ENCODE results near the gene SLC7A8. TPM values are rescaled to one million over a fixed set of nuclear protein-coding genes. Genes with fewer than 3 reads are reported as not detected.

The SLC7A8 gene
- total RNA-seq, 4 donors from 2014 or later = 15.9 to 152 (median 49.3) TPM

- no peak for DNase-seq
- Histone ChIP-seq H3K36me3 (no peaks in the 10 kb centered on the region), H3K27ac (no peak overlapping the region), H3K4me3 (no peak overlapping the region), H3K9me3 (no peaks in the 10 kb centered on the region), H3K4me1 (no peaks in the 10 kb centered on the region), H3K27me3 (no peaks in the 10 kb centered on the region)
- no peak for TF ChIP-seq POLR2A (IDR thresholded peaks at IDR 0.05)
- TF ChIP-seq CTCF (IDR thresholded peaks at IDR 0.05) = no peak
- intact Hi-C loops (cut with DNase I; ENCODE audit: low total_unique reads) = no loop called here
These were observed 84.1 kb downstream of the SLC7A8 start for GRCh38 chr14:23099212-23099861.

GRCh38 chr14:23097786-23098185 lies 85.7 kb downstream of the SLC7A8 start:
- DNase-seq = no peak
- Histone ChIP-seq H3K4me3 (no peak overlapping the region), H3K9me3 (no peaks in the 10 kb centered on the region), H3K27ac (no peak overlapping the region), H3K4me1 (no peaks in the 10 kb centered on the region), H3K36me3 (no peaks in the 10 kb centered on the region), H3K27me3 (no peaks in the 10 kb centered on the region)
- intact Hi-C loops (cut with DNase I; ENCODE audit: low total_unique reads) = no loop called here
- no peak for TF ChIP-seq POLR2A (IDR thresholded peaks at IDR 0.05)
- no peak for TF ChIP-seq CTCF (IDR thresholded peaks at IDR 0.05)

GRCh38 chr14:23095196-23096108 lies 88.0 kb downstream of the SLC7A8 start, which contains the start of gene C14orf119:
TSS of gene C14orf119 (plus strand) at chr14:23095505. CDS start at chr14:23097659, 2,154 bp downstream.
- no peaks in the 10 kb centered on the region for H3K9me3 ChIP-seq
- peak within 1 kb of the TSS; percentile 92 to 99 for H3K4me3 ChIP-seq
- TF ChIP-seq CTCF (IDR thresholded peaks at IDR 0.05) (peak in 1 of 4 experiments; percentile 11), POLR2A (IDR thresholded peaks at IDR 0.05) (peak; percentile 40 to 89)
- peak; percentile 100 for DNase-seq
- intact Hi-C loops (cut with DNase I; ENCODE audit: low total_unique reads) = no loop called here
- H3K27ac ChIP-seq = peak within 1 kb of the TSS; percentile 99 to 100
- H3K27me3 ChIP-seq = no peaks in the 10 kb centered on the region
- H3K36me3 ChIP-seq = no peaks in the 10 kb centered on the region
- no peaks in the 10 kb centered on the region for H3K4me1 ChIP-seq

GRCh38 chr14:23094666-23095195 lies 88.7 kb downstream of the SLC7A8 start, which contains the start of gene ACIN1:
TSS of gene ACIN1 (minus strand) at chr14:23095136. CDS start at chr14:23095112, 24 bp downstream.
- peak within 1 kb of the TSS; percentile 99 to 100 for H3K27ac ChIP-seq
- no peaks in the 10 kb centered on the region for H3K4me1 ChIP-seq
- H3K4me3 ChIP-seq = peak within 1 kb of the TSS; percentile 92 to 99
- TF ChIP-seq POLR2A (IDR thresholded peaks at IDR 0.05) (peak; percentile 53 to 92), CTCF (IDR thresholded peaks at IDR 0.05) (no peak)
- no peaks in the 10 kb centered on the region for H3K27me3 ChIP-seq
- DNase-seq = peak in 1 of 2 donors; percentile 82
- no peaks in the 10 kb centered on the region for H3K9me3 ChIP-seq
- intact Hi-C loops (cut with DNase I; ENCODE audit: low total_unique reads) = no loop called here
- no peaks in the 10 kb centered on the region for H3K36me3 ChIP-seq
